Right ventricle myocardium superior (tissue), 1 donor: ENCODE measurements around the gene GADL1. TPM values are rescaled to one million over a fixed set of nuclear protein-coding genes. Genes with fewer than 3 reads are reported as not detected.
A peak's percentile ranks its signal among the peaks of the same experiment; 100 is the strongest.

Experiments used
- ATAC-seq: fragments of 200-7000 bp; cut with Tn5 transposase; one replicate; pipeline ENCODE4 v1.9.1; 2020; ENCODE audit warnings: mild to moderate bottlenecking; ENCODE audit not compliant: poor library complexity
- DNase-seq: peaks from one replicate; pipeline ENCODE4 v3.0.0-alpha.2; 2020
- intact Hi-C: fragments of 100-400 bp; cut with DNase I; formaldehyde crosslinking; loops from one replicate; pipeline ENCODE4 v1.11.2; 2022
- long read RNA-seq: library from polyadenylated mRNA; unstranded; transcript quantifications from one replicate; pipeline ENCODE4 v2.0.0, GENCODE V29; 2021
- total RNA-seq: library from RNA; stranded (reverse); fragmentation: NEBNext Ultra II Directional; extraction: Animal tissue kit (Norgen Biotek cat#: 25700); gene quantifications from one replicate; pipeline ENCODE4 v1.2.1, GENCODE V29; 2021
- donor health status: DM: no; HTN: yes; CAD: no; lungs with severe emphysema.

Gene GADL1, protein sequence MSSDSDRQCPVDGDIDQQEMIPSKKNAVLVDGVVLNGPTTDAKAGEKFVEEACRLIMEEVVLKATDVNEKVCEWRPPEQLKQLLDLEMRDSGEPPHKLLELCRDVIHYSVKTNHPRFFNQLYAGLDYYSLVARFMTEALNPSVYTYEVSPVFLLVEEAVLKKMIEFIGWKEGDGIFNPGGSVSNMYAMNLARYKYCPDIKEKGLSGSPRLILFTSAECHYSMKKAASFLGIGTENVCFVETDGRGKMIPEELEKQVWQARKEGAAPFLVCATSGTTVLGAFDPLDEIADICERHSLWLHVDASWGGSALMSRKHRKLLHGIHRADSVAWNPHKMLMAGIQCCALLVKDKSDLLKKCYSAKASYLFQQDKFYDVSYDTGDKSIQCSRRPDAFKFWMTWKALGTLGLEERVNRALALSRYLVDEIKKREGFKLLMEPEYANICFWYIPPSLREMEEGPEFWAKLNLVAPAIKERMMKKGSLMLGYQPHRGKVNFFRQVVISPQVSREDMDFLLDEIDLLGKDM
- total RNA-seq: not detected
- long read RNA-seq: 0 reads

DNA sequence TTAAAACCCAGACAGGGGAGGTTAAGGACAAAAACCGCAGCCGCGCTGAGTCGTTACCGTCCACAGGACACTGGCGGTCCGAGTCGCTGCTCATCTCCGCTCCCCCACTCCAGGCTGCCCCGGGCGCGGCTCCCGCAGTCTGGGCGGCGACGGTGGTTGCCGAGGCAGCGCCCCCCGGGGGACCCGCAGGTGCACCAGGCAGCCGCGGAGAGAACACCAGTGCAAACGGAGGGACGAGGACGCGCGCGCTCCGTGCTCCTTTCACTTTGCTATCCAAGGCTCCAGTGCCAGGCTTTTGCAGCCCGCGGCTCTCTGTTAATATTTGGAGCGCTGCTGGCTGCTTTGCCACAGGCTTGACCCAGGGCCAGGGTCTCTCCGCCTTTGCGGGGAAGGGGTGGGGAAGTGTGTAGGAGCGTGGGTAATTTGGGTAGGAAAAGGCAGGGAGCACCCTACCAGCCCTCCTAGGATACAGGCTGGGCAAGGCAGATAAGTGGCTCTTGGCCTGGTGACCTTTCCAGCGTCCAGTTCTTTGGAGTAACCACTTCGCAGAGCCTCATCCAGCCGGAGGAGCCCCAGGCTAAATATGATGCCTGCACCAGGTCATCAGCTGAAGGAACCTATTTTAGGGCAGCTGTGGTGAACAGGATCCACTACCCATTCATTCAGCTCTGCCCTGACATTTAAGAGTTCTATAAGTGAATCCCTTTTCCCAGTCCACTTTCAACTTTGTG, at the start of gene GADL1:
GADL1 (minus strand) TSS at position 141 of the 731 bp plus-strand sequence; CDS start at position 94, 47 bp downstream.
- DNase-seq (peak; percentile 50), ATAC-seq (peak; percentile 72)
- intact Hi-C loops: loop anchor here (10.0 kb wide), 1 partner anchor 120 kb away; no protein-coding TSS in a partner anchor

DNA sequence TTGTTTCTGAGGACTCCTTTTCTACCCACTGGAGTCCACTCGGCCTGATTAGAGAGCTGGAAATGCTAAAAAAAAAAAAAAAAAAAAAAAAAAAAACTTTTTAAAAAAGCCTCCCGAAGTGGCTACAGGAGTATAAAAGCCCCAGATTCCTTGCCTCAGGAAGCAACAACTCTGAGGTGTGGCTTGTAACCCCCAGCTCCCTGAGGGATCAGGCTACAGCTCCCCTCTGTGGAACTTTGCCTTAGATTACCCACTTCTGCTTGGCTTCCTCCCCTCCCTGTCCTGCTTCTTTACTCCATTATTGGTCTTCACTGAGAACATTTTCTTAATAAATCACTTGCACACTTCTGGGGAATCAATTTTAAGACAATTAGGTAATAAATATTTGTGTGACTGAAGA, 49.7 kb upstream of the GADL1 start:
- ATAC-seq: no peak
- intact Hi-C loops: no loop called here
- no peak for DNase-seq

DNA sequence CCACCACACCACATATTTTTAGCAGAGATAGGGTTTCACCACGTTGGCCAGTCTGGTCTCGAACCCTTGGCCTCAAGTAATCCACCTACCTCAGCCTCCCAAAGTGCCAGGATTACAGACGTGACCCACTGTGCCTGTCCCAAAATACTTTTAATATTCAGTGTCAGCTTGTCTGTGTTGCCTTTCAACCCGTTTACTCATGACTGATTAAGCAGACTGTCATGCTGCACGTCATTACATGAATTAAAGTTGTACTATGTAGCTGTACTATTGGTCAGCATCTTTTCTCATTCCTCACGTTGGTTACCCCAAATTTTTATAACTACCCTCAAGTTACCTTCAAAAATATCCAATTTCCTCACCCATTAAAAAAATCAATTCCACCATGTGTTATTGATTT, 48.7 kb upstream of the GADL1 start:
- DNase-seq (no peak), ATAC-seq (no peak)
- intact Hi-C loops: no loop called here

DNA sequence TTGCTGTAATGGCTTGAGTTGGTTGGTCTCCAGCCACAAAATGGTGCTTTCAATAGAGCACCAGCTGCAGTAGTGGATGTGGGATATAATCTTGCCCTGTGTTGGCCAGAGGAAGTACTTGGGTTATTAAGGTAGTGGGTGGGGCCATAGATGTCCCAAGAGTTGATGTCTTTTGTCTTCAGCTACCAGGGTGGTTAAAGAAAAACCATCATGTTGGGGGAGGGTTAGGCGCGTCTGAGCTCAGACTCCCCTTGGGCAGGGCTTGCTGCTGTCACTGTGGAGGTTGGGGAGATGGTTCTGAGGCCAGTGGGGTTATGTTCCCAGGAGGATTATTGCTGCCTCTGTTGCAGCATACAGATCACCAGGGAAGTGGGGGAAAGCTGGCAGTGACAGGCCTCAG, 46.9 kb upstream of the GADL1 start:
- no peak for ATAC-seq
- intact Hi-C loops: no loop called here
- DNase-seq: no peak

DNA sequence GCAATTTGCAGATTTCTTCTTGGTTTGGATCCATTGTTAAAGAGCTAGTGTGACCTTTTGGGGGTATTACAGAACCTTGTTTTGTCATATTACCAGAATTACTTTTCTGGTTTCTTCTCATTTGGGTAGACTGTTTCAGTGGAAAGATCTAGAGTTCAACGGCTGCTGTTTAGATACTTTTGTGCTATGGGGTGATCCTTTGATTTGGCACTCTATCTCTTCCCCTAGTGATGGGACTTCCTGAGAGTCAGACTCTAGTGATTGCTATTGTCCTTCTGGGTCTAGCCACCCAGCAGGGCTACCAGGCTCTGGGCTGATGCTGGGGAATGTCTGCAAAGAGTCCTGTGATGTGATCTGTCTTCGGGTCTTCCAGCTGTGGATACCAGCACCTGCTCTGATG, 46.3 kb upstream of the GADL1 start:
- DNase-seq (no peak), ATAC-seq (no peak)
- intact Hi-C loops: no loop called here

DNA sequence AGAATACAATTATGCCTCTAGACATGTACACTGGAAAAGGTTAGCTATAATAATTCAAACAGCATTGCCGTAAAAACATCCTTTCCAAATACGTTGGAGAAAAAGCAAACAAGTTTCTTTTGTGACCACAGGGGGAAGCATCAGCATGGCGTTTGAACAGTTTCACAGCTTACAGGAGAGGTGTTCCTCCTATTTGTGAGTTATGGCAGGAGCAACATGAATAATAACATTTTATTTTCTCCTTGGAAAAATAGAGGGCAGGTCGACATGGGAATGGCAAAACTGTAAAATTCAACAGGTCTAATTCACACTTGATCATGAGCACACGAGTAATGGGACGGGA, 39.7 kb upstream of the GADL1 start:
- no peak for ATAC-seq
- DNase-seq: no peak
- intact Hi-C loops: no loop called here

DNA sequence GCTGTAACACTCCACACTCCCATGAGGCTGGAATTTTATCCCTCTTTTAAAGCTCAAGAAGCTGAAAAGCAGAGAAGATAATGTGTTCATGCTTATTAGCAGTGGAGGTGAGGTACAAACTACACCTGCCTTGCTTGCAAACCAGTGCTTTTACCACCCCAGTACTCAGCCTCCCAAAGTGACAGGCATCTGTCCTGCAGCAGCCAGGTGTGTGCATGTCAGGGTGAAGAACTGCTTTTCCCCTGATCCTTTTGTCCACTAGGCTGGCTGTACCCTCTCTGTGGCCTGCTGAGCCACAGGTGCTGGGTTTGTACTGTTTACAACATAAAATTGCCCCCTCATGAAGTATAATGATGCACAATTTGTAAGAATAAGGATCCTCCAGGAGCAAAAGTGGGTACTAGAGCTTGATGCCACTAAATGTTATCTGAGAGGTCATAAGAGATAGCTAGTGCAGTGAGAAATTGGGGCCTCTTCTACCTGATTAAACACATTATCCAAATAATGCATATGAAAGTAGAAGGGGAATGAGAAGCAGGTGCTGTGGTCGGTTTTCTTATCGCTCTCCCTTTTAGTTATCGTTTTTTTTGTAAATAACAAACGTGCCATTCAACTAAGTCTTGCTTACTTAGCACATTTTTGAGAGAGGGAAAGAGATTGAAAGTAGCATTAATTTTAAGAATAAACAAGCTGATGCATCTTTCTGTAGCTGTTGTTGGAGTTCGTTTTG, 39.2 kb upstream of the GADL1 start:
- no peak for DNase-seq
- intact Hi-C loops: no loop called here
- ATAC-seq: no peak

DNA sequence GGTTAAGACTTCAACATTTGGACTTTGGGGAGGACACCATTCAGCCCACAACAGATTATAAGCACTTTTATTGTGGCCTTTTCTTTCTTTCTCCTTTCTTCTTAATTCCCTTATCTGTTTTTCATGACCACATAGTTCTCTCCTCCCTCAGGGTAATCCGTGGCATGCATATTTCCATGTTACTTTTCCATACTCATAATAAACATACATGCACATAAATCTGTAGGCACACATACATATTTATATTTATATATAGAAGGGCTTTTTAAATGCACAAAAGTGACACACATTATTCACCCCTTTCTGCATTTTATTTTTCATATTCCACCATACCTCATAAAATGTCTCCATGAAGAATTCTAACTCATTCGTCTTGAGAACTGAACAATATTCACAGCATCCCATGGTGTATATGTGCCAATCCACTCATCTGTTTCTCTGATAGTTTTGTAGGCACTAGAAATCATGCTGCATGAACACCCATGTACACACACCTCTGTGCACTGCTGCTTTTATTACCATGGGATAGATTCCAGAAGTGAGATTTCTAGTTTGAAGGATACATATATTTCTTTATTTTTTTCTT, 38.1 kb upstream of the GADL1 start:
- intact Hi-C loops: no loop called here
- DNase-seq (no peak), ATAC-seq (no peak)

DNA sequence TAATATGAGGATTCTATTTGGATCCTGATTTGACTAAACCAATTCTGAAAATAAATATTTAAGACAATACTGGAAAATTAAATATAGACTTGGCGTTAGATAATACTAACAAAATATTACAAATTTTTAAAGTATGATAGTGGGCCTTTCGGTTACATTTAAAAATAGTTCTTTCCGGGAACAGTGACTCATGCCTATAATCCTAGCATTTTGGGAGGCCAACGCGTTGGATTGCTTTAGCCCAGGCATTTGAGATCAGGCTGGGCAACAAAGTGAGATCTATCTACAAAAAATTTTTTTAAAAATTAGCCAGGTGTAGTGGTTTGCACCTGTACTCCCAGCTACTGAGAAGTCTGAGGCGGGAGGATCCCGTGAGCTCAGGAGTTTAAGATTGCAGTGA, 30.3 kb upstream of the GADL1 start:
- intact Hi-C loops: no loop called here
- no peak for DNase-seq
- no peak for ATAC-seq

DNA sequence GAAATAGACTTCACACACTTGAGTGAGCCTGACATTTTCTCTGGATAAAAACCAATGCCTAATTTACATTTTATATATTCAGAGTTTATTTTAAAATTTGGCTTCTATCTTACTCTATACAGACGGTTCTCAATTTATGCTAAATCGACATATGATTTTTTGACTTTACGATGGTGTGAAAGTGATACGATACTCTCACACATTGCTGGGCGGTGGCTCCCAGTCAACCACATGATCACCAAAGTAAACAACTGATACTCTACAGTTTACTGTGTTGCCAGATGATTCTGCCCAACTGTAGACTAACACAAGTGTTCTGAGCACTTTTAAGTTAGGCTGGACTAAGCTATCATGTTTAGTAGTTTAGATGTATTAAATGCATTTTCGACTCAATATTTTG, 25.1 kb upstream of the GADL1 start:
- ATAC-seq (no peak), DNase-seq (no peak)
- intact Hi-C loops: no loop called here

DNA sequence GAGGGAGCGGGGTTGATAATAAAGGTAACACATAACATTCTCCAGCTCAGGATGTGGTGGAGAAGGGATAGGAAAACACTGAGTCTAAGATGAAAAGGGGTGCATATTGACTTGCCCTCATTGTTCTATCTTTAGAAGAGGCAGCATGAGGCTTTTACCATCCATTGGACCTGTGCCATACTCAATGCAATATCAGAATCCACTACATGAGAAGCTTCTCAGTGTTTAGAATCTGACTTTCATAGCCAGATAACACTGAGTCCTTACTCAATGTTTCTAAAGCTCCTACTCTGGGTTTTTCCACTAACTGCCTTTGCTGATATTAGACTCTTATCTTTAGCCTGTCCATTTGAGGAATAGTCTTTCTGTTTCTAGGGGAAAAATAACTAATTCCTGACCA, 24.3 kb upstream of the GADL1 start:
- DNase-seq (no peak), ATAC-seq (no peak)
- intact Hi-C loops: no loop called here

DNA sequence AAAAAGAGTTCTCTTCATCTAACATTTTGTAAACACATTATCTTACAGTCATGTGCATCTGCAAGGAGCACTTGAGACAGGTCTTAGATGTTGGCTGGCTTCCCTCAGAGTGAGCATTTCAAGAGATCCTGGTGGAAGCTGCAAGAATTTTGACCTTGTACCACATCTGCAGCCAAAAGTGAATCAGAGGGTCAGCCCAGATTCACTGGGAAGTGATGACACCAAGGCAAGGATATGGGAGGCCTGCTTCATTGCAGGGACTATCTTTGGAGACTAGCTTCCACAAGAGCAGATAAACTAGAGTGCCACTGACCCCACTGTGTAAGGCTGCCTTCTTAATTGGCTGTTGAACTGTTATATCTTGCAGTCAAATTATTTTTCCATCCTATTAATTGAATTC, 21.3 kb upstream of the GADL1 start:
- intact Hi-C loops: no loop called here
- DNase-seq (no peak), ATAC-seq (no peak)

DNA sequence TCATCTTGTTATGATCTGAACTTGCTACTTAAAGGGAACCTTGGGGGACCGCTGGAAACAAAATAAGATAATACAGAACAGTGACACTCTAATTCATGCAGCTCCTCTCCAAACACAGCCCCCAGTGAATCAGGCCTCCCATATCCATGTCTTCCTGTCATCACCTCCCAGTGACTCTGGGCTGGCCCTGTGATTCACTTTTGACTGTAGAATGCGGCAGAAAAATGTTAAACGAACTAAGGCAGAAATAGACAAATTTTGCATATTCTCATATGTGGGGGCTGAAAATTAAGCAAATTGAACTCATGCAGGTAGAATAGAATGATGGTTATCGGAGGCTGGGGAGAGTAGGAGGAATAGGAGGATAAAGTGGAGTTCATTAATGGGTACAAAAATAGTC, 20.2 kb upstream of the GADL1 start:
- ATAC-seq (no peak), DNase-seq (no peak)
- intact Hi-C loops: no loop called here

DNA sequence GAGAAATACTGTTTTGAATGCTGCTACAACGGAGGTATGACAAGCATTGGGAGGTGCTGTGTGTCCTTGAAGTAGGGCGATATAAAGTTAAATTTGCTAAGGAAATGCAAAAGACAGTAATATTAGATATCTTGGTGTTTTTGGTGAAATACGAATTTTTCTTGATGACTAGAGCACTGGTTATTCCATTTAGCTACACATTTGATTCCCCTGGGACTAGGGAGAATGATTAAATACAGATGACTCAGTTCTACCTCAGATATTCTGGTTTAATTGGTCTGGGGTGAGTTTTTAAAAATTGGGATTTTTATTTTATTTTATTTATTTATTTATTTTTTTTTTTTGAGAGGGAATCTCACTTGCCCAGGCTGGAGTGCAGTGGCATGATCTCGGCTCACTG, 18.7 kb upstream of the GADL1 start:
- DNase-seq (no peak), ATAC-seq (no peak)
- intact Hi-C loops: no loop called here

DNA sequence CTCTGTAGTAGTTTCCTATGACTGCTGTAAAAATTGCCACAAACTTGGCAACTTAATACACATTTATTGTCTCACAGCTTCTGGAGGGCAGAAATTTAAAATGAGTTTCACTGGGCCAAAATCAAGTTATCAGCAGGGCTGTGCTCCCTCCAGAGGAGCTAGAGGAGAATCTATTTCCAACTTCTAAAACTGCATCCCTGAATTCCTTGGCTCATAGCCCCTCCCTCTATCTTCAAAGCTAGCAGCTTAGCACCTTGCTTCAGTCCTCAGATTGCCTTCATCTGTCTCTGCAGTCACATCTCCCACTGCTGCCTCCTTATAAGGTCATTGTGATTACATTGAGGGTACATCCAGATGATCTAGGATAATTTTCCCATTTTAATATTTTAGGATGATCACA, 17.8 kb upstream of the GADL1 start:
- DNase-seq (no peak), ATAC-seq (no peak)
- intact Hi-C loops: no loop called here

DNA sequence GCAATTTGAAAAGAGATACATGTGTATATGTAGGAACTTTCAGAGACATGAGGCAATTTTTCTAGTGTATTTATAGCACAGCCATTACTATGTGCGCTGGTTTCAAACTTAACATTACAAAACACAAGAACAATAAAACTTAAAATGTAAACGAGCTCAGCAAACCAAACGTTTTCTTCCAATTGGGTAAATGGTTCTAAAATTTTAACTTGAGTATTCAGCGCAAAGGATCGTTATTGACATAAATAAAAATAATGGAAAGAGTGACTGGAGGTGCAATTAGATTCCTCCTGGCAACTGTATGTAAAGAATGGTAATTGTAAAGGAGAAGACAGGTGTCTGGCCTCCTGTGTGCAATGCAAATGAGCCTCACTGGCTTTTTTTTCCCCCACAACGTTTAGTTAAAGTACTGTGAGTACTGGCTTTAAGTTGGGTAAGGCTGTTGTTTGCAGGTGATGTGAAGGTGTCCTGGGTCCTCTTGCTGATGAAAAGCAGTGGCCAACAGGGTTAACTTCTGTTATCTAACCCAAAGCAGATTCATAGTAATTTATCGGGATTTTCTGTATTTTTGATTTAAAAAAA, 14.1 kb upstream of the GADL1 start:
- intact Hi-C loops: no loop called here
- ATAC-seq (no peak), DNase-seq (no peak)

DNA sequence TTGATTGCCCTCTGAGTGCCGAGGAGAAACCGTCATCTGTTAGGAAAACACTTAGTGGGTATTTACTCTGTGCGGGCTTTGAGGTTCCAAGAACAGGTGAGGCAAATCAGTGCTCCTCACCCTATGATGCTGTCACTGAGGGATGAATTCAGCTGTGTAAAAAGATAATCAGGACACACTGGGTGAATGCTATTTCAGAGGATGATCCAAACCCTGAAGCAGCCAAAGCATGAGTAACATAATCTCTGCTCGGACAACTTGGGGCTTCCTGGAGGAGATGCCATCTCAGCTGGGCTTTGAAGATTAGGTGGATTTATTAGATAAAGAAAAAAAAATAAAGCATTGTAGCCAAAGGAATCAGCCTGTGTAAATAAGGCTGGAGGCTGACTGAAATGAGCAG, 10.5 kb upstream of the GADL1 start:
- DNase-seq (no peak), ATAC-seq (no peak)
- intact Hi-C loops: no loop called here

DNA sequence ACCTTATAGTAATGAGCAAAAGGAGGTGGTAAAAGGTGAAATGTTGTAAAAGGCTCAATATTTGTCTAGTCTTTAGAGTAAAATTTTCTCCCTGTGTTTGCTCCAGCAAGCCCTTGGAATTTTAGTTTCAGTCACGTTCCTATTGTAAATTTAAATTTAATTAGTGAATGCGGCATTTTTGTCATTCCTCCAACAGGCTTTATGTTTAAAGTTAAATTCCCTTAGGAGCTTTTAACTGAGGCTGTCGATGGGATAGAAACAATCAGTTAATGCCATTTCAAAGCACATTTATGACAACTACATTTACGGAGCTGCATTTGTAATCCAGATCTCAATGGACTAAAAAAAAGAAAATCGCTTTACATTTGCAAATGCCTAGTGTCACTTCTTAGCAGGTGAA, 868 bp upstream of the GADL1 start:
- DNase-seq (no peak), ATAC-seq (no peak)
- intact Hi-C loops: loop anchor here (10.0 kb wide), 1 partner anchor 121 kb away; no protein-coding TSS in a partner anchor
